ENCODE results near the gene DGKH. TPM values are rescaled to one million over a fixed set of nuclear protein-coding genes. Genes with fewer than 3 reads are reported as not detected.

DGKH gene
- total and polyA plus RNA-seq, 10 of the 15 experiments (the other 5 are each of a cell fraction or from before 2014, with no cell fraction given) = 1.3 to 15.2 (median 7.3) TPM

DNA sequence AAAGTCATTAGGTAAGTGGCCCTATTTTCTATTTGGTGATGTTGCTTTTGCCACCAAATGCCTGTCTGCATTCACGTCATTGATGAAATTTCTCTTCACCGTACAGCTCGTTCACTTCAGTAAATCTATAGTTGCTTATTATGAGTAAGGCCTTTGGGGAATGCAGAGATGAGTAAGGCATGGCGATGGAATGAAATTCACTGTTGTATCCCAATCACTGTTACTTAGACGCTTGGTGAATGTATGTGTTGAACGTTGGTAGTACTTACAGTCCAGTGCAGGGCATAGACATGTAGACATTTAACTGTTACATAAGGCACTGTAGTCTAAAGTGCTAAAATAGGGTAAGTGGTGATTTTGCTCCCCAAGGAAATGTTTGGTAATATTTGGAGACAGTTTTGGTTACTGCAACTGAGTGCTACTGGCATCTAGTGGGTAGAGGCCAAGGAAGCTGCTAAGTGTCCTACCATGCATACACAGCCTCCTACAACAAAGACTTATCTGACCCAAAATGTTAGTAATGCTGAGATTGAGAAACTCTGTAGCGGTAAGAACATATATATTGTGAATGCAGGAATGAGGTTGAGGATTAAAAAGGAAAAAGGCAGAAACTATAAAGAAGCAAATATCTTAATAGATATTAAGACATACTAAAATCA, 229.3 kb downstream of the DGKH start (continued):
- TF ChIP-seq, protein P1, sequence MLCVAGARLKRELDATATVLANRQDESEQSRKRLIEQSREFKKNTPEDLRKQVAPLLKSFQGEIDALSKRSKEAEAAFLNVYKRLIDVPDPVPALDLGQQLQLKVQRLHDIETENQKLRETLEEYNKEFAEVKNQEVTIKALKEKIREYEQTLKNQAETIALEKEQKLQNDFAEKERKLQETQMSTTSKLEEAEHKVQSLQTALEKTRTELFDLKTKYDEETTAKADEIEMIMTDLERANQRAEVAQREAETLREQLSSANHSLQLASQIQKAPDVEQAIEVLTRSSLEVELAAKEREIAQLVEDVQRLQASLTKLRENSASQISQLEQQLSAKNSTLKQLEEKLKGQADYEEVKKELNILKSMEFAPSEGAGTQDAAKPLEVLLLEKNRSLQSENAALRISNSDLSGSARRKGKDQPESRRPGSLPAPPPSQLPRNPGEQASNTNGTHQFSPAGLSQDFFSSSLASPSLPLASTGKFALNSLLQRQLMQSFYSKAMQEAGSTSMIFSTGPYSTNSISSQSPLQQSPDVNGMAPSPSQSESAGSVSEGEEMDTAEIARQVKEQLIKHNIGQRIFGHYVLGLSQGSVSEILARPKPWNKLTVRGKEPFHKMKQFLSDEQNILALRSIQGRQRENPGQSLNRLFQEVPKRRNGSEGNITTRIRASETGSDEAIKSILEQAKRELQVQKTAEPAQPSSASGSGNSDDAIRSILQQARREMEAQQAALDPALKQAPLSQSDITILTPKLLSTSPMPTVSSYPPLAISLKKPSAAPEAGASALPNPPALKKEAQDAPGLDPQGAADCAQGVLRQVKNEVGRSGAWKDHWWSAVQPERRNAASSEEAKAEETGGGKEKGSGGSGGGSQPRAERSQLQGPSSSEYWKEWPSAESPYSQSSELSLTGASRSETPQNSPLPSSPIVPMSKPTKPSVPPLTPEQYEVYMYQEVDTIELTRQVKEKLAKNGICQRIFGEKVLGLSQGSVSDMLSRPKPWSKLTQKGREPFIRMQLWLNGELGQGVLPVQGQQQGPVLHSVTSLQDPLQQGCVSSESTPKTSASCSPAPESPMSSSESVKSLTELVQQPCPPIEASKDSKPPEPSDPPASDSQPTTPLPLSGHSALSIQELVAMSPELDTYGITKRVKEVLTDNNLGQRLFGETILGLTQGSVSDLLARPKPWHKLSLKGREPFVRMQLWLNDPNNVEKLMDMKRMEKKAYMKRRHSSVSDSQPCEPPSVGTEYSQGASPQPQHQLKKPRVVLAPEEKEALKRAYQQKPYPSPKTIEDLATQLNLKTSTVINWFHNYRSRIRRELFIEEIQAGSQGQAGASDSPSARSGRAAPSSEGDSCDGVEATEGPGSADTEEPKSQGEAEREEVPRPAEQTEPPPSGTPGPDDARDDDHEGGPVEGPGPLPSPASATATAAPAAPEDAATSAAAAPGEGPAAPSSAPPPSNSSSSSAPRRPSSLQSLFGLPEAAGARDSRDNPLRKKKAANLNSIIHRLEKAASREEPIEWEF (IDR thresholded peaks at IDR 0.05; ENCODE audit: insufficient replicate concordance, low read depth, low read length) = no peak
- TF ChIP-seq JUNB (IDR thresholded peaks at IDR 0.05) (no peak), GATAD2B (conservative IDR thresholded peaks at IDR 0.05; ENCODE audit: low read depth) (no peak), BCL3 (IDR thresholded peaks at IDR 0.05; ENCODE audit: borderline replicate concordance, insufficient read depth, low read depth, low read length, poor library complexity, severe bottlenecking) (peak; percentile 70), ELK1 (IDR thresholded peaks at IDR 0.05; ENCODE audit: low read depth, low read length) (no peak), ZNF687 (IDR thresholded peaks at IDR 0.05) (no peak), CEBPZ (IDR thresholded peaks at IDR 0.05; ENCODE audit: low read depth, low read length) (no peak), PML (IDR thresholded peaks at IDR 0.05; ENCODE audit: low read length) (no peak), DPF2 (IDR thresholded peaks at IDR 0.05) (no peak), CTCF (IDR thresholded peaks at IDR 0.05 in 2 of 3, conservative IDR thresholded peaks at IDR 0.05 in 1 of 3; ENCODE audit: control insufficient read depth in 2 of 3, extremely low read depth in 1 of 3, insufficient read depth in 1 of 3, low read depth in 3 of 3, low read length in 3 of 3) (peak in 1 of 3 experiments; percentile 14; a peak in 1 of 6 replicates)
